A549 (cell line): Measurements from ENCODE around the gene CHAMP1. TPM values are rescaled to one million over a fixed set of nuclear protein-coding genes. Genes with fewer than 3 reads are reported as not detected.

Experiments used
- ATAC-seq, 2 experiments: fragments of 200-7000 bp in 1 of 2; fragments of >200 bp in 1 of 2; cut with Nextera tagmentation in 1 of 2; cut with Tn5 transposase in 1 of 2; 3 replicates each; pipeline versions ENCODE4 v1.8.0 to v1.9.1; 2018 to 2020; ENCODE audit warnings: mild to moderate bottlenecking in 1 of 2, moderate library complexity in 1 of 2
- CTCF ChIA-PET: fragments of 300-600 bp; sonication (Branson Sonifier 250); formaldehyde crosslinking; extraction: SDS; loops from one replicate; lab custom pipeline; 2021; ENCODE audit warnings: antibody characterized with exemption, inconsistent platforms; lab: Yijun Ruan, JAX
- POLR2A ChIA-PET: fragments of 350-600 bp; formaldehyde crosslinking; extraction: SDS; loops from one replicate; lab custom pipeline; 2021; ENCODE audit warnings: antibody characterized with exemption, inconsistent platforms; lab: Yijun Ruan, JAX
- DNase-seq, 2 experiments: peaks; one replicate each; pipeline versions ENCODE4 v3.0.0 to v3.0.0-alpha.2; 2011 to 2016; ENCODE audit warnings: low read depth in 1 of 2, low spot score in 1 of 2
- FAIRE-seq: peaks from 2 replicates; lab custom pipeline; 2011; peaks lifted over from hg19 to GRCh38; lab: Jason Lieb, UNC
- H3K27ac ChIP-seq, 2 experiments: fragments of >200 bp; sonication (Bioruptor Twin); formaldehyde crosslinking; 3 replicates each; pipeline ENCODE4 v1.5.1; 2016 to 2017
- H3K4me1 ChIP-seq: fragments of >200 bp; sonication (Bioruptor Twin); formaldehyde crosslinking; 3 replicates; pipeline ENCODE4 v1.6.1; 2016
- H3K4me2 ChIP-seq: fragments of >200 bp; sonication (Bioruptor Twin); formaldehyde crosslinking; 3 replicates; pipeline ENCODE4 v1.6.1; 2016
- H3K4me3 ChIP-seq: fragments of >200 bp; sonication (Bioruptor Twin); formaldehyde crosslinking; 3 replicates; pipeline ENCODE4 v1.5.1; 2016
- H3K9me3 ChIP-seq: fragments of >200 bp; sonication (Bioruptor Twin); formaldehyde crosslinking; 3 replicates; pipeline ENCODE4 v1.6.1; 2016
- CBX8 ChIP-seq: fragments of 200-600 bp; sonication (generic); IDR thresholded peaks from 2 replicates; pipeline ENCODE4 v1.6.1; 2016
- CEBPB ChIP-seq, 2 experiments: fragments of >200 bp in 1 of 2; sonication (Bioruptor Twin) in 1 of 2; formaldehyde crosslinking in 1 of 2; IDR thresholded peaks; 2 replicates each; pipeline ENCODE4 v1.6.1; 2012 to 2016
- CHD4 ChIP-seq: fragments of 200-600 bp; sonication (generic); IDR thresholded peaks from 2 replicates; pipeline ENCODE4 v1.6.1; 2016; ENCODE audit warnings: antibody characterized with exemption, mild to moderate bottlenecking, borderline replicate concordance
- EP300 ChIP-seq, 2 experiments: fragments of >200 bp; sonication (Bioruptor Twin); formaldehyde crosslinking; IDR thresholded peaks; 2 replicates in 1 of 2; 3 replicates in 1 of 2; pipeline ENCODE4 v1.6.1; 2016 to 2017
- FOSB ChIP-seq: fragments of 250-450 bp; sonication (Bioruptor Pico); IDR thresholded peaks from 2 replicates; pipeline ENCODE4 v1.5.0; 2020; ENCODE audit warnings: mild to moderate bottlenecking, moderate library complexity
- FOSL2 ChIP-seq, 2 experiments: fragments of 450-650 bp in 1 of 2; fragments of >200 bp in 1 of 2; sonication (Bioruptor Twin) in 1 of 2; formaldehyde crosslinking; IDR thresholded peaks; 2 replicates each; pipeline versions ENCODE4 v1.5.0 to v1.6.1; 2016 to 2020; ENCODE audit warnings: mild to moderate bottlenecking in 1 of 2, moderate library complexity in 1 of 2
- FOXS1 ChIP-seq: fragments of 250-450 bp; sonication (Bioruptor Pico); IDR thresholded peaks from 2 replicates; pipeline ENCODE4 v1.5.0; 2020; ENCODE audit warnings: mild to moderate bottlenecking, moderate library complexity
- GATA3 ChIP-seq: IDR thresholded peaks from 2 replicates; pipeline ENCODE4 v1.6.1; 2012; ENCODE audit warnings: borderline replicate concordance
- HDAC2 ChIP-seq: fragments of 200-600 bp; sonication (generic); IDR thresholded peaks from 2 replicates; pipeline ENCODE4 v1.6.1; 2016
- HOXA7 ChIP-seq: fragments of 250-450 bp; sonication (Bioruptor Pico); IDR thresholded peaks from 2 replicates; pipeline ENCODE4 v1.5.0; 2020; ENCODE audit warnings: mild to moderate bottlenecking, moderate library complexity
- JUNB ChIP-seq: fragments of >200 bp; sonication (Bioruptor Twin); formaldehyde crosslinking; IDR thresholded peaks from 2 replicates; pipeline ENCODE4 v1.6.1; 2016
- KDM5A ChIP-seq: fragments of 200-600 bp; sonication (generic); IDR thresholded peaks from 2 replicates; pipeline ENCODE4 v1.6.1; 2016; ENCODE audit warnings: antibody characterized with exemption, mild to moderate bottlenecking
- NFE2L2 ChIP-seq: fragments of 150-350 bp; conservative IDR thresholded peaks from 2 replicates; pipeline ENCODE4 v1.6.1; 2014; ENCODE audit warnings: low read length
- PHF8 ChIP-seq: fragments of 200-600 bp; sonication (generic); IDR thresholded peaks from 2 replicates; pipeline ENCODE4 v1.6.1; 2016; ENCODE audit warnings: low read depth, mild to moderate bottlenecking, antibody characterized with exemption, moderate library complexity, borderline replicate concordance
- POLR2AphosphoS2 ChIP-seq: conservative IDR thresholded peaks from 2 replicates; pipeline ENCODE4 v1.6.1; 2012; ENCODE audit warnings: low read length, improper control_type of control experiment, inconsistent platforms
- RAD21 ChIP-seq, 2 experiments: fragments of >200 bp in 1 of 2; sonication (Bioruptor Twin) in 1 of 2; formaldehyde crosslinking in 1 of 2; IDR thresholded peaks in 1 of 2; conservative IDR thresholded peaks in 1 of 2; 2 replicates in 1 of 2; 3 replicates in 1 of 2; pipeline ENCODE4 v1.6.1; 2012 to 2018; ENCODE audit warnings: inconsistent platforms in 1 of 2
- RARB ChIP-seq: fragments of 250-450 bp; sonication (Bioruptor Pico); IDR thresholded peaks from 2 replicates; pipeline ENCODE4 v1.8.0; 2021; ENCODE audit warnings: mild to moderate bottlenecking, moderate library complexity
- RCOR1 ChIP-seq: fragments of 150-350 bp; IDR thresholded peaks from 2 replicates; pipeline ENCODE4 v1.6.1; 2014; ENCODE audit warnings: antibody characterized with exemption, low read length, low read depth
- RFX5 ChIP-seq: fragments of 450-650 bp; IDR thresholded peaks from 2 replicates; pipeline ENCODE4 v1.7.1; 2014; ENCODE audit warnings: antibody characterized with exemption, mild to moderate bottlenecking, moderate library complexity
- RNF2 ChIP-seq: fragments of 200-600 bp; sonication (generic); IDR thresholded peaks from 2 replicates; pipeline ENCODE4 v1.6.1; 2016; ENCODE audit warnings: low read depth, mild to moderate bottlenecking, antibody characterized with exemption, moderate library complexity, borderline replicate concordance
- TFCP2L1 ChIP-seq: fragments of 250-450 bp; sonication (Bioruptor Pico); IDR thresholded peaks from 2 replicates; pipeline ENCODE4 v1.5.0; 2021; ENCODE audit warnings: mild to moderate bottlenecking
- ZNF302 ChIP-seq: fragments of 250-450 bp; sonication (Bioruptor Pico); IDR thresholded peaks from 2 replicates; pipeline ENCODE4 v1.9.0; 2021; ENCODE audit warnings: inconsistent platforms, mild to moderate bottlenecking, moderate library complexity
- ZSCAN20 ChIP-seq: fragments of 250-450 bp; sonication (Bioruptor Pico); IDR thresholded peaks from 2 replicates; pipeline ENCODE4 v1.8.0; 2022; ENCODE audit warnings: mild to moderate bottlenecking, moderate library complexity
- WGBS: methylation state at CpG from one replicate; pipeline ENCODE4 v1.1.6; 2017; ENCODE audit errors: missing lambda C conversion rate; 5-methylcytosine and 5-hydroxymethylcytosine counted together
- polyA plus RNA-seq, 4 experiments: library from polyadenylated mRNA; depleted of rRNA in 3 of 4; stranded (reverse); fragments of >200 nt; fragmentation: RNase III in 1 of 4; extraction: RNeasy Plus Mini Kit Qiagen cat#74134 plus additional on column Dnase treatment in 1 of 4; gene quantifications; 2 replicates in 3 of 4; 3 replicates in 1 of 4; pipeline ENCODE4 v1.2.3, GENCODE V29; 2011 to 2017
- TF ChIP-seq, protein P1 (sequence below): IDR thresholded peaks from 2 replicates; pipeline ENCODE4 v1.6.1; 2012
- TF ChIP-seq, protein P2 (sequence below): fragments of >200 bp; sonication (Bioruptor Twin); formaldehyde crosslinking; IDR thresholded peaks from 2 replicates; pipeline ENCODE4 v1.6.1; 2016
- TF ChIP-seq, protein P3 (sequence below): IDR thresholded peaks from 2 replicates; pipeline ENCODE4 v1.6.1; 2012
- TF ChIP-seq, protein P4 (sequence below): fragments of 150-350 bp; IDR thresholded peaks from 2 replicates; pipeline ENCODE4 v1.6.1; 2014; ENCODE audit warnings: low read depth, mild to moderate bottlenecking, low read length

The CHAMP1 gene
- polyA plus RNA-seq, 2 of the 4 experiments (the other 2 are of a cell fraction) = 18.0 to 40.8 TPM

DNA sequence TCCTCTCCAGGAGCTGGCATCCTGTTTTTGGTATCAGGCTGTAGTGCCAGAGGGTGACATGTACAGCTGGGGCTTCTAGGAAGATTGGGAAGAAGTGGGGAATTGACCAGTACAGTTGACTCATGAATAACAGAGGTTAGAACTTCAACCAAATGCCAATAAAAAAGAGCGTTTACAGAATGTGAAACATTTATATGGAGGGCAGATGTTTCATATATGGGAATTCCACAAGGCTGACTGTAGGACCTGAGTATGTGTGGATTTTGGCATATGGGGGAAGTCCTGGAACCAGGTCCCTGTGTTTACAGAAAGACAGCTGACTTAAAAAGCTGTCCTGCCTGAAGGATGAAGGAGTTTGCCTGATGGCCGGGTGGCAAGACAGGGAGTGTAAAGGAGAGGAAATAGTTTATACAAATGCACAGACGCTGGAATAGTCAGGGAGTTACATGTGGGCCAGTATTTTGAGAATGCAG, 5.2 kb downstream of the CHAMP1 start:
- 80% methylated on average over 3 of the region's 3 CpGs for WGBS
- DNase-seq (no peak), ATAC-seq (no peak), FAIRE-seq (no peak)
- POLR2A ChIA-PET = no interaction called here
- TF ChIP-seq, protein P1, sequence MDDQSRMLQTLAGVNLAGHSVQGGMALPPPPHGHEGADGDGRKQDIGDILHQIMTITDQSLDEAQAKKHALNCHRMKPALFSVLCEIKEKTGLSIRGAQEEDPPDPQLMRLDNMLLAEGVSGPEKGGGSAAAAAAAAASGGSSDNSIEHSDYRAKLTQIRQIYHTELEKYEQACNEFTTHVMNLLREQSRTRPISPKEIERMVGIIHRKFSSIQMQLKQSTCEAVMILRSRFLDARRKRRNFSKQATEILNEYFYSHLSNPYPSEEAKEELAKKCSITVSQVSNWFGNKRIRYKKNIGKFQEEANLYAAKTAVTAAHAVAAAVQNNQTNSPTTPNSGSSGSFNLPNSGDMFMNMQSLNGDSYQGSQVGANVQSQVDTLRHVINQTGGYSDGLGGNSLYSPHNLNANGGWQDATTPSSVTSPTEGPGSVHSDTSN = no peak
- TF ChIP-seq FOXS1 (CRISPR knock-in tag) = no peak
- TF ChIP-seq CBX8 = no peak
- TF ChIP-seq KDM5A = no peak
- TF ChIP-seq HOXA7 (CRISPR knock-in tag) = no peak
- no peak for TF ChIP-seq RAD21 (conservative IDR thresholded peaks at IDR 0.05 in 1 of 2, IDR thresholded peaks at IDR 0.05 in 1 of 2)
- TF ChIP-seq GATA3 = no peak
- no peak for TF ChIP-seq ZSCAN20
- no peak for TF ChIP-seq HDAC2
- TF ChIP-seq, protein P2, sequence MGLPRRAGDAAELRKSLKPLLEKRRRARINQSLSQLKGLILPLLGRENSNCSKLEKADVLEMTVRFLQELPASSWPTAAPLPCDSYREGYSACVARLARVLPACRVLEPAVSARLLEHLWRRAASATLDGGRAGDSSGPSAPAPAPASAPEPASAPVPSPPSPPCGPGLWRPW = no peak
- no peak for TF ChIP-seq FOSB (CRISPR knock-in tag)
- no peak for TF ChIP-seq CHD4
- TF ChIP-seq POLR2AphosphoS2 = no peak
- TF ChIP-seq, protein P3, sequence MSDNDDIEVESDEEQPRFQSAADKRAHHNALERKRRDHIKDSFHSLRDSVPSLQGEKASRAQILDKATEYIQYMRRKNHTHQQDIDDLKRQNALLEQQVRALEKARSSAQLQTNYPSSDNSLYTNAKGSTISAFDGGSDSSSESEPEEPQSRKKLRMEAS = no peak
- TF ChIP-seq RARB (CRISPR knock-in tag) = no peak
- TF ChIP-seq, protein P4, sequence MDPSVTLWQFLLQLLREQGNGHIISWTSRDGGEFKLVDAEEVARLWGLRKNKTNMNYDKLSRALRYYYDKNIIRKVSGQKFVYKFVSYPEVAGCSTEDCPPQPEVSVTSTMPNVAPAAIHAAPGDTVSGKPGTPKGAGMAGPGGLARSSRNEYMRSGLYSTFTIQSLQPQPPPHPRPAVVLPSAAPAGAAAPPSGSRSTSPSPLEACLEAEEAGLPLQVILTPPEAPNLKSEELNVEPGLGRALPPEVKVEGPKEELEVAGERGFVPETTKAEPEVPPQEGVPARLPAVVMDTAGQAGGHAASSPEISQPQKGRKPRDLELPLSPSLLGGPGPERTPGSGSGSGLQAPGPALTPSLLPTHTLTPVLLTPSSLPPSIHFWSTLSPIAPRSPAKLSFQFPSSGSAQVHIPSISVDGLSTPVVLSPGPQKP = no peak
- TF ChIP-seq RFX5 = no peak
- Histone ChIP-seq H3K4me1 (peaks cover 11% of the 10 kb centered on the region; the same call in 2 of the 3 replicates), H3K4me3 (no peak overlapping the region), H3K4me2 (no peak overlapping the region), H3K9me3 (no peaks in the 10 kb centered on the region), H3K27ac (no peak overlapping the region)
- CTCF ChIA-PET = interaction anchor here (1.3 kb wide), 1 partner anchor 21 kb away, joined by 3 read pairs; no protein-coding TSS in a partner anchor

DNA sequence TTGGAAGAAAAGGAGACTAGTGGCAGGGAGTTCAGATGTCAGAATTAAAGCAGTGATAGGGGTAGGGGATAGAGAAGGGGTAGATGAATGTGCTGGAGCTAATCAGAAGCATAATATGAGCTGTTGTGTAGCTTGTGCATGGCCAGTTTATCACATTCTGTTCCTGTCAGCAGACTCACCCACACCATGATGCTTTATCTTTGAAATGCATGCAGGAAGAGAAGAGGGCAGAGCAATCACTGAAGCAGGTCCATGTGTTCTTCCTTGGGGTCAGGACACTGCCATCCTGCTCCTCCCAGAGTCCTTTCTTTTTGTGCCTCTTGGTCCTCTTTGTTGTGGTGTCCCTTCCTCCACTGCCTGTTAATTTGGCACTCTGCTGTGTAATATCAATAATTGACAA, 5.8 kb downstream of the CHAMP1 start:
- CTCF ChIA-PET = no interaction called here
- ATAC-seq (no peak), DNase-seq (no peak)

DNA sequence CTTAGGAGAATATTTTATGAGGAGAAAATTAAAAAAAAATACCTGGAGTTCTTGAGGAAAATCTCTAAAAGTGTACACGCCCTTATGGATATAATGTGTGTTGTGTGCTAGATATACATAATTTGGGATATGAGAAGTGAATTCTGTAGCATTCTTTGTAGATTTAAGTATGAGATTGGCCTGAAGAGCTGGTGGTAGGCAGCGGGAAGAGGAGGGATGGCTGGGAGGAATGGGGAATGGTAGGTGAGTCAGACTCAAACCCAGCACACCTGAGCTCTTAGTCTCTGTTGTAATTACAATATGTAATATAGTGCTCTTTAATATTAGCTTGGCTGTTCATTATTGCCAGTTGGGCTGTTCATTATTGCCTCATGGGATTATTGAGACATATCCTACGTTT, 7.0 kb downstream of the CHAMP1 start:
- DNase-seq = no peak
- H3K4me1 ChIP-seq = peaks cover 2% of the 10 kb centered on the region; the same call in 1 of the 3 replicates
- no peak for FAIRE-seq
- no peak overlapping the region for H3K4me3 ChIP-seq
- H3K27ac ChIP-seq = no peak overlapping the region
- TF ChIP-seq PHF8 = no peak
- TF ChIP-seq RCOR1 = no peak
- TF ChIP-seq NFE2L2 = no peak
- no peak for TF ChIP-seq EP300 (IDR thresholded peaks at IDR 0.05)
- TF ChIP-seq, protein P4 = no peak
- no peak overlapping the region for H3K4me2 ChIP-seq
- no peak for ATAC-seq
- POLR2A ChIA-PET = no interaction called here
- CTCF ChIA-PET = interaction anchor here (0.7 kb wide), 1 partner anchor 281 kb away, joined by 3 read pairs; no protein-coding TSS in a partner anchor
- no peaks in the 10 kb centered on the region for H3K9me3 ChIP-seq
- WGBS = 90% methylated on average over 3 of the region's 3 CpGs

More for the DNA sequence above, 5.8 kb downstream of the CHAMP1 start:
- no peak overlapping the region for H3K4me2 ChIP-seq
- no peak overlapping the region for H3K4me3 ChIP-seq
- TF ChIP-seq GATA3 = no peak
- TF ChIP-seq JUNB = no peak
- TF ChIP-seq CEBPB (IDR thresholded peaks at IDR 0.05) = no peak
- TF ChIP-seq FOSL2 (IDR thresholded peaks at IDR 0.05) = no peak
- TF ChIP-seq FOSL2 (CRISPR knock-in tag; IDR thresholded peaks at IDR 0.05) = no peak
- TF ChIP-seq ZNF302 (CRISPR knock-in tag) = no peak
- no peak for TF ChIP-seq HDAC2
- TF ChIP-seq RFX5 = no peak
- no peak for TF ChIP-seq RNF2
- no peak for TF ChIP-seq TFCP2L1 (CRISPR knock-in tag)
- TF ChIP-seq, protein P2 = no peak
- FAIRE-seq = no peak
- no peaks in the 10 kb centered on the region for H3K9me3 ChIP-seq
- no peak overlapping the region for H3K27ac ChIP-seq
- peaks cover 11% of the 10 kb centered on the region; the same call in 2 of the 3 replicates for H3K4me1 ChIP-seq
- POLR2A ChIA-PET = no interaction called here
